NCI-H2196 (cell line): ENCODE measurements around the gene ZFP37.
"Not testable (repeated sequence)": the region's sequence is repeated elsewhere in the genome, so short reads cannot be mapped to it uniquely, and the experiment has no call there.

Experiments used
- DNase-seq: peaks from one replicate; lab custom pipeline; 2025; ENCODE audit not compliant: unreplicated experiment; lab: John Stamatoyannopoulos, UW

ZFP37 gene

GRCh38 chr9:113056191-113057106 lies at the start of gene ZFP37:
Gene ZFP37, minus strand, starts transcription at chr9:113056724. Its CDS starts 36 bp downstream, at chr9:113056688.
- DNase-seq, result peak; percentile 94

GRCh38 chr9:113105345-113105744 lies 48.8 kb upstream of the ZFP37 start:
- not testable (repeated sequence) for DNase-seq

- no peak for DNase-seq
Observed at GRCh38 chr9:113095561-113095960, 39.0 kb upstream of the ZFP37 start.

- not testable (repeated sequence) for DNase-seq
Observed at GRCh38 chr9:113089924-113090323, 33.4 kb upstream of the ZFP37 start.

GRCh38 chr9:113089143-113089505 lies 32.6 kb upstream of the ZFP37 start:
- not testable (repeated sequence) for DNase-seq

GRCh38 chr9:113088456-113089142 lies 32.1 kb upstream of the ZFP37 start:
- DNase-seq, result not testable (repeated sequence)

- DNase-seq, result not testable (repeated sequence)
Observed at GRCh38 chr9:113062932-113063310, 6.4 kb upstream of the ZFP37 start.

- DNase-seq, result not testable (repeated sequence)
Observed at GRCh38 chr9:113062256-113062931, 5.9 kb upstream of the ZFP37 start.

GRCh38 chr9:113061072-113061850 lies 4.7 kb upstream of the ZFP37 start:
- not testable (repeated sequence) for DNase-seq

- not testable (repeated sequence) for DNase-seq
Observed at GRCh38 chr9:113059581-113060284, 3.2 kb upstream of the ZFP37 start.

GRCh38 chr9:113057193-113057592 lies 669 bp upstream of the ZFP37 start:
- no peak for DNase-seq

- DNase-seq, result no peak
Observed at GRCh38 chr9:113042884-113043657, 13.5 kb downstream of the ZFP37 start.

- DNase-seq, result no peak
Observed at GRCh38 chr9:113026200-113026599, 30.3 kb downstream of the ZFP37 start.

- DNase-seq, result no peak
Observed at GRCh38 chr9:113018247-113018646, 38.3 kb downstream of the ZFP37 start.

GRCh38 chr9:113012492-113012891 lies 44.0 kb downstream of the ZFP37 start:
- DNase-seq, result no peak

- DNase-seq, result no peak
Observed at GRCh38 chr9:113011911-113012381, 44.6 kb downstream of the ZFP37 start, which contains the start of gene ZNF883. Gene ZNF883, minus strand, starts transcription at chr9:113012192.

GRCh38 chr9:113005777-113006176 lies 50.7 kb downstream of the ZFP37 start:
- DNase-seq, result no peak

- no peak for DNase-seq
Observed at GRCh38 chr9:112997236-112997941, 59.1 kb downstream of the ZFP37 start.
